Neural progenitor cell (in vitro differentiated cells): Measurements from ENCODE around the gene TEF. TPM values are rescaled to one million over a fixed set of nuclear protein-coding genes. Genes with fewer than 3 reads are reported as not detected.

Experiments used
- DNase-seq: peaks from one replicate; pipeline ENCODE4 v3.0.0-alpha.2; 2016; ENCODE audit warnings: low spot score
- H2AFZ ChIP-seq: fragments of 200-600 bp; sonication (generic); replicated peaks from 2 replicates; pipeline ENCODE4 v1.6.1; 2016; ENCODE audit warnings: antibody characterized with exemption
- H3F3A ChIP-seq: fragments of 200-600 bp; sonication (generic); 2 replicates; pipeline ENCODE4 v1.6.1; 2016; ENCODE audit warnings: antibody characterized with exemption, low read depth
- H3K27ac ChIP-seq: fragments of 200-600 bp; sonication (generic); 2 replicates; pipeline ENCODE4 v1.5.1; 2016; ENCODE audit warnings: mild to moderate bottlenecking
- H3K27me3 ChIP-seq: fragments of 200-600 bp; sonication (generic); 2 replicates; pipeline ENCODE4 v1.6.1; 2016; ENCODE audit warnings: mild to moderate bottlenecking, moderate library complexity
- H3K36me3 ChIP-seq: fragments of 200-600 bp; sonication (generic); 2 replicates; pipeline ENCODE4 v1.5.1; 2016
- H3K4me1 ChIP-seq: fragments of 200-600 bp; sonication (generic); 2 replicates; pipeline ENCODE4 v1.6.1; 2016; ENCODE audit warnings: mixed run types
- H3K4me2 ChIP-seq: fragments of 200-600 bp; sonication (generic); 2 replicates; pipeline ENCODE4 v1.6.1; 2016
- H3K4me3 ChIP-seq: fragments of 200-600 bp; sonication (generic); 2 replicates; pipeline ENCODE4 v1.5.1; 2016
- H3K79me2 ChIP-seq: fragments of 200-600 bp; sonication (generic); 2 replicates; pipeline ENCODE4 v1.6.1; 2016; ENCODE audit warnings: low read depth
- H3K9ac ChIP-seq: fragments of 200-600 bp; sonication (generic); 2 replicates; pipeline ENCODE4 v1.6.1; 2016
- H3K9me3 ChIP-seq: fragments of 200-600 bp; sonication (generic); 2 replicates; pipeline ENCODE4 v1.5.1; 2016; ENCODE audit warnings: low read depth
- H4K20me1 ChIP-seq: fragments of 200-600 bp; sonication (generic); 2 replicates; pipeline ENCODE4 v1.6.1; 2016; ENCODE audit warnings: low read depth
- H3K27ac Mint-ChIP-seq: 3 replicates; pipeline ENCODE4 v1.8.0; 2021; ENCODE audit warnings: mixed read lengths
- H3K27me3 Mint-ChIP-seq: 2 replicates; pipeline ENCODE4 v1.8.0; 2022; ENCODE audit warnings: low read depth, mild to moderate bottlenecking, inconsistent platforms, moderate library complexity, mixed read lengths; ENCODE audit not compliant: insufficient read depth
- H3K36me3 Mint-ChIP-seq: 3 replicates; pipeline ENCODE4 v1.8.0; 2021; ENCODE audit warnings: mixed read lengths
- H3K4me1 Mint-ChIP-seq: 3 replicates; pipeline ENCODE4 v1.8.0; 2021; ENCODE audit warnings: mixed read lengths
- H3K4me3 Mint-ChIP-seq: 3 replicates; pipeline ENCODE4 v1.8.0; 2021; ENCODE audit warnings: mild to moderate bottlenecking, moderate library complexity, mixed read lengths
- H3K9me3 Mint-ChIP-seq: 3 replicates; pipeline ENCODE4 v1.8.0; 2020; ENCODE audit warnings: mixed read lengths
- CTCF ChIP-seq: fragments of 200-600 bp; sonication (generic); IDR thresholded peaks from 2 replicates; pipeline ENCODE4 v1.5.1; 2017; ENCODE audit warnings: antibody characterized with exemption, mild to moderate bottlenecking
- EZH2 ChIP-seq: fragments of 200-600 bp; sonication (generic); IDR thresholded peaks from 2 replicates; pipeline ENCODE4 v1.6.1; 2017; ENCODE audit warnings: antibody characterized with exemption, mild to moderate bottlenecking, moderate library complexity
- EZH2phosphoT487 ChIP-seq: fragments of 200-600 bp; sonication (generic); IDR thresholded peaks from 2 replicates; pipeline ENCODE4 v1.6.1; 2017; ENCODE audit warnings: antibody characterized with exemption
- total RNA-seq: library from RNA; depleted of rRNA; stranded (reverse); fragments of >200 nt; gene quantifications from 2 replicates; pipeline ENCODE4 v1.2.3, GENCODE V29; 2015; ENCODE audit warnings: low replicate concordance

Gene TEF
- total RNA-seq, 1 donor from 2014 or later: 11.0 TPM

- Histone ChIP-seq H2AFZ (no peak overlapping the region), H3K4me2 (no peak overlapping the region), H4K20me1 (no peaks in the 10 kb centered on the region), H3K27me3 (no peaks in the 10 kb centered on the region), H3K27ac (no peak overlapping the region), H3K9ac (no peak overlapping the region), H3K4me1 (peaks cover 17% of the 10 kb centered on the region), H3K9me3 (no peaks in the 10 kb centered on the region), H3K79me2 (peaks cover 20% of the 10 kb centered on the region), H3F3A (peaks cover 27% of the 10 kb centered on the region), H3K36me3 (no peaks in the 10 kb centered on the region), H3K4me3 (no peak overlapping the region)
- H3K36me3 Mint-ChIP-seq: no peaks in the 10 kb centered on the region
- H3K4me1 Mint-ChIP-seq: peaks cover 23% of the 10 kb centered on the region
- H3K27me3 Mint-ChIP-seq: peaks cover 6% of the 10 kb centered on the region
- no peaks in the 10 kb centered on the region for H3K9me3 Mint-ChIP-seq
- DNase-seq: no peak
- H3K4me3 Mint-ChIP-seq: no peak overlapping the region
- no peak for TF ChIP-seq EZH2
- no peak for TF ChIP-seq CTCF
- TF ChIP-seq EZH2phosphoT487: no peak
- H3K27ac Mint-ChIP-seq: no peak overlapping the region
These were observed 28.6 kb downstream of the TEF start for GRCh38 chr22:41410311-41410751.

- peaks cover 29% of the 10 kb centered on the region for H3K79me2 ChIP-seq
- no peak overlapping the region for H2AFZ ChIP-seq
- H3K27ac ChIP-seq: no peak overlapping the region
- Mint-ChIP-seq H3K27ac (peak overlapping the region; percentile 78), H3K36me3 (no peaks in the 10 kb centered on the region), H3K27me3 (peaks cover 8% of the 10 kb centered on the region), H3K9me3 (no peaks in the 10 kb centered on the region), H3K4me3 (peak overlapping the region; percentile 62), H3K4me1 (peaks cover 23% of the 10 kb centered on the region)
- DNase-seq: peak; percentile 21
- peaks cover 17% of the 10 kb centered on the region for H3K4me1 ChIP-seq
- H3K4me3 ChIP-seq: no peak overlapping the region
- H3K9ac ChIP-seq: no peak overlapping the region
- TF ChIP-seq EZH2: no peak
- TF ChIP-seq CTCF: no peak
- TF ChIP-seq EZH2phosphoT487: no peak
- no peaks in the 10 kb centered on the region for H4K20me1 ChIP-seq
- no peaks in the 10 kb centered on the region for H3K36me3 ChIP-seq
- H3K4me2 ChIP-seq: no peak overlapping the region
- H3F3A ChIP-seq: peaks cover 27% of the 10 kb centered on the region
- H3K9me3 ChIP-seq: no peaks in the 10 kb centered on the region
- no peaks in the 10 kb centered on the region for H3K27me3 ChIP-seq
These were observed 29.5 kb downstream of the TEF start for GRCh38 chr22:41411021-41411851.

GRCh38 chr22:41415554-41415953 lies 33.8 kb downstream of the TEF start:
- H3K36me3 ChIP-seq: no peaks in the 10 kb centered on the region

More at GRCh38 chr22:41415554-41415953, 33.8 kb downstream of the TEF start:
- Histone ChIP-seq H3K9ac (no peak overlapping the region), H2AFZ (no peak overlapping the region), H3K9me3 (no peaks in the 10 kb centered on the region), H3K79me2 (peaks cover 31% of the 10 kb centered on the region), H3K4me2 (no peak overlapping the region), H3K4me1 (peaks cover 17% of the 10 kb centered on the region), H3K27ac (no peak overlapping the region), H4K20me1 (no peaks in the 10 kb centered on the region), H3F3A (peaks cover 27% of the 10 kb centered on the region), H3K4me3 (no peak overlapping the region), H3K27me3 (no peaks in the 10 kb centered on the region)
- peaks cover 6% of the 10 kb centered on the region for H3K27me3 Mint-ChIP-seq
- no peak overlapping the region for H3K27ac Mint-ChIP-seq
- no peaks in the 10 kb centered on the region for H3K36me3 Mint-ChIP-seq
- no peak for DNase-seq
- peaks cover 23% of the 10 kb centered on the region for H3K4me1 Mint-ChIP-seq
- H3K4me3 Mint-ChIP-seq: peak overlapping the region; percentile 50
- H3K9me3 Mint-ChIP-seq: no peaks in the 10 kb centered on the region
- no peak for TF ChIP-seq EZH2phosphoT487
- TF ChIP-seq CTCF: no peak
- TF ChIP-seq EZH2: no peak
